Small intestine (tissue), 7 donors: ENCODE measurements around the gene RNF157. TPM values are rescaled to one million over a fixed set of nuclear protein-coding genes. Genes with fewer than 3 reads are reported as not detected.

Experiments
- DNase-seq, 2 donors: peaks; one replicate each; pipeline versions ENCODE4 v3.0.0 to v3.0.0-alpha.2; 2013
- FAIRE-seq: peaks from 2 replicates; lab custom pipeline; 2012; peaks lifted over from hg19 to GRCh38; lab: Jason Lieb, UNC
- H3K27ac ChIP-seq, 3 donors: one replicate each; pipeline ENCODE4 v1.5.1; 2013; ENCODE audit warnings: low read length in 2 of 3, mild to moderate bottlenecking in 2 of 3, control low read depth in 1 of 3, inconsistent platforms in 1 of 3, low read depth in 1 of 3, moderate library complexity in 1 of 3
- H3K27me3 ChIP-seq, 3 donors: one replicate each; pipeline ENCODE4 v1.6.1; 2013; ENCODE audit warnings: low read length in 3 of 3, inconsistent platforms in 1 of 3; ENCODE audit not compliant: control insufficient read depth in 3 of 3, insufficient read depth in 3 of 3
- H3K36me3 ChIP-seq, 3 donors: one replicate each; pipeline ENCODE4 v1.6.1; 2013; ENCODE audit warnings: low read length in 3 of 3, inconsistent platforms in 1 of 3, low read depth in 1 of 3, mild to moderate bottlenecking in 1 of 3, moderate library complexity in 1 of 3; ENCODE audit not compliant: control insufficient read depth in 3 of 3, insufficient read depth in 2 of 3
- H3K4me1 ChIP-seq, 3 donors: one replicate each; pipeline ENCODE4 v1.6.1; 2013; ENCODE audit warnings: low read length in 2 of 3, inconsistent platforms in 1 of 3, low read depth in 1 of 3, mild to moderate bottlenecking in 1 of 3, moderate library complexity in 1 of 3; ENCODE audit not compliant: control insufficient read depth in 3 of 3, insufficient read depth in 2 of 3
- H3K4me3 ChIP-seq, 3 donors: one replicate each; pipeline ENCODE4 v1.5.1; 2013; ENCODE audit warnings: low read length in 3 of 3, control low read depth in 1 of 3, inconsistent platforms in 1 of 3, low read depth in 1 of 3, mild to moderate bottlenecking in 1 of 3, moderate library complexity in 1 of 3
- H3K9me3 ChIP-seq, 2 donors: one replicate each; pipeline ENCODE4 v1.6.1; 2013; ENCODE audit warnings: low read depth in 1 of 2, low read length in 1 of 2; ENCODE audit not compliant: control insufficient read depth in 2 of 2, insufficient read depth in 1 of 2
- WGBS, 3 donors: extraction: QIAGEN DNeasy Blood & Tissue Kit; methylation state at CpG; one replicate each; pipeline ENCODE4 v1.1.7; 2013; 5-methylcytosine and 5-hydroxymethylcytosine counted together
- polyA plus RNA-seq, 4 donors: library from polyadenylated mRNA; stranded (reverse) in 3 of 4; unstranded in 1 of 4; fragments of 200-250 nt in 3 of 4; fragments of 120-200 nt in 1 of 4; gene quantifications; one replicate each; pipeline versions ENCODE4 v1.2.1 to v1.2.3, GENCODE V29; 2013
- donor health status: healthy with polysubstance abuse.
- donor health status: control.
- donor health status: control.
- donor health status: Bipolar disorder and iron deficiency.
- donor health status: healthy.

The RNF157 gene
- polyA plus RNA-seq, 4 donors, result 13.9 to 30.6 (median 21.6) TPM

- 83 to 87% (median 84%) methylated on average over 8 of the region's 8 CpGs for WGBS, 3 donors
- Histone ChIP-seq H3K4me3 (no peak overlapping the region), H3K27me3 (peaks cover 6 to 55% (median 13%) of the 10 kb centered on the region in 3 donors), H3K36me3 (peaks cover 0 to 2% (median 0%) of the 10 kb centered on the region in 3 donors), H3K27ac (no peak overlapping the region), H3K4me1 (peaks cover 0 to 29% (median 0%) of the 10 kb centered on the region in 3 donors), H3K9me3 (no peaks in the 10 kb centered on the region)
- DNase-seq, result no peak
- no peak for FAIRE-seq
Observed at GRCh38 chr17:76135810-76136188, 104.5 kb downstream of the RNF157 start.

DNA sequence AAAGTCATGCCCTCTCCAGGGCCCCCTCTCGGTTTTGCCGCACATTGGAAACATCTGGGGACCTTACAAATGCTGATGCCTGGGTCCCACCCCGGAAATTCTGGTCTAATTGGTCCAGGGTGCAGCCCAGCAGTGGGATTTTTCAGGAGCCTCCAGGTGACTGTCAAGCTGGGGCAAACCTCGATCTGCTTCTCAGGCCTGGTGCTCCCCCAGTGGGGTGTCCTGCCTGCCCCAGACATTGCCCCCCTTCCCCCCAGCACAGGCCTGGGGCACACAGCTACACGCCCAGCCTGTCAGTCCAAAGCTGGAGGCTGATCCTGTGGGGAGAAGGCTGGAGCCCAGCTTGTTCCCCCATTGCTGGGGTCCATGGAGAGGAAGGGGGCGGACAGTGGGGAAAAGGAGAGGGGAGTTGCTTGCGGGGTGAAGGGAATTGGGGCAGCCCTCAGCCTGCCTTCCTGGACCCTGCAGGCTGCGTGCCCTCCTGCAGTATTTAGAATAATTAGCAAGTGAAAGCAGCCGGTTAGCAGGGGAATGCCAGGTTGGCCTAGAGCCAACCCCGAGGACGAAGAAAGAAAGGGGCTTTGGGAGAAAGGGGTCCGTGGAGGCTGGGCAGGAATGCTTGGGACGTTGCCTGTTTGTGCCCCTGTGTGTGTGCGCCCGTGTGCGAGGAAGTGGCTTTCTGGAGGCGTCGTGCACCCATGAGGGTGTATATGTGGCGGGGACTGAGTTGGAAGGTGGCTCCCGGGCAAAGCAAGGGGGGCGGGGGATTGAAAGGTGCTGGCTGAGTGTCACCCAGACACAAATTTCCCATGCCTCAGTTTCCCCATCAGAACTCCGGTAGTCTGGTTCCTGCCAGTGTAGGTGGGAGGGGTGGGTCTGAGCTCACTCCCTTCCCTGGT lies 105.1 kb downstream of the RNF157 start:
- H3K4me3 ChIP-seq, result no peak overlapping the region
- no peak overlapping the region for H3K27ac ChIP-seq
- peaks cover 0 to 23% (median 0%) of the 10 kb centered on the region in 3 donors for H3K4me1 ChIP-seq
- H3K9me3 ChIP-seq, result no peaks in the 10 kb centered on the region
- FAIRE-seq, result no peak
- peaks cover 0 to 2% (median 0%) of the 10 kb centered on the region in 3 donors for H3K36me3 ChIP-seq
- WGBS, 3 donors, result 56 to 63% (median 62%) methylated on average over 22 of the region's 22 CpGs
- DNase-seq, result no peak
- H3K27me3 ChIP-seq, result peaks cover 6 to 50% (median 10%) of the 10 kb centered on the region in 3 donors

DNA sequence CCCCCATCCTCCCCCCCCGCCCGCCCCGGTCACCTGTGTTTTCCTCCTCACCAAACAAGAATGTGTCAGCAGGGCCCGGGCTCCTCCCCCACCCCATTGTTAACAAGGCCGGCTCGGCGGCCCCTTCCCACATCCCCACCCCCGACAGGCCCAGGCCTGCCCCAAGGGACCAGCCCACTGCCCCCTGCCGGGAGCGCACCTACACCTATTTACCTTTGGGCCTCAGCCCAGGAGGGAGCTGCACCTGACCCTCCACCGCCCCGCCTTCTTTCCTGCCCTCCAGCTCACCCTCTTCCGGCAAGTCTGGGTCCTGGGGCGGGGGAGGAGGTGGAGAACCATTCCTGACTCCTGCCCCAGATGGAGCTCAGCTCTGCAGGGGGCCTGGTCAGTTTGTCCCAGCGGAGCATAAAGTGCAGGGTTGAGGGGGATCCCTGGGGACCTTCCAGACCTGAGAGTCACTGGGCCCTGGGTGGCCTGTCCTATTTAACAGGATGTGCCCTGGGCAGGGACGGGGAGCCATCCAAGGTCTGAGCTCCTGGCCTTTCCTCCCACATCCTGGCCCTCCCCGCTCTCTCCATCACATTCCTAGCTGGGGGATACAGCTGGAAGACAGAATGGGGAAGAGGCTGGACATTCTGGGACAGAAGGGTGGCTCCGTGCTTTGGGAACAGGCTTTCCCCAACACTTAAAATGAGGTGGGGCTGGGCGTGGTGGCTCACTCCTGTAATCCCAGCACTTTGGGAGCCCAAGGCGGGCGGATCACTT lies 107.5 kb downstream of the RNF157 start:
- DNase-seq (peak; percentile 31 to 72), FAIRE-seq (no peak)
- Histone ChIP-seq H3K36me3 (peaks cover 0 to 2% (median 0%) of the 10 kb centered on the region in 3 donors), H3K4me3 (no peak overlapping the region), H3K4me1 (peaks cover 0 to 11% (median 0%) of the 10 kb centered on the region in 3 donors), H3K27ac (no peak overlapping the region), H3K9me3 (no peaks in the 10 kb centered on the region), H3K27me3 (peaks cover 0 to 29% (median 3%) of the 10 kb centered on the region in 3 donors)
- 39 to 44% (median 42%) methylated on average over 17 to 21 of the region's 21 CpGs for WGBS, 3 donors

- H3K9me3 ChIP-seq, result no peaks in the 10 kb centered on the region
- no peak for FAIRE-seq
- peaks cover 0 to 11% (median 0%) of the 10 kb centered on the region in 3 donors for H3K4me1 ChIP-seq
- no peak for DNase-seq
- peaks cover 0 to 2% (median 0%) of the 10 kb centered on the region in 3 donors for H3K36me3 ChIP-seq
- no peak overlapping the region for H3K4me3 ChIP-seq
- 64 to 68% (median 67%) methylated on average over 19 to 21 of the region's 21 CpGs for WGBS, 3 donors
- H3K27ac ChIP-seq, result no peak overlapping the region
- peaks cover 0 to 20% (median under 1%) of the 10 kb centered on the region in 3 donors for H3K27me3 ChIP-seq
Observed at GRCh38 chr17:76131692-76132573, 108.4 kb downstream of the RNF157 start.

GRCh38 chr17:76131051-76131691 lies 109.1 kb downstream of the RNF157 start:
- no peak for FAIRE-seq
- DNase-seq, result no peak
- Histone ChIP-seq H3K9me3 (no peaks in the 10 kb centered on the region), H3K4me3 (no peak overlapping the region), H3K36me3 (peaks cover 0 to 2% (median 0%) of the 10 kb centered on the region in 3 donors), H3K4me1 (peaks cover 0 to 11% (median 0%) of the 10 kb centered on the region in 3 donors), H3K27me3 (peaks cover 0 to 20% (median 0%) of the 10 kb centered on the region in 3 donors), H3K27ac (no peak overlapping the region)
- 74 to 87% (median 81%) methylated on average over 16 to 21 of the region's 21 CpGs for WGBS, 3 donors

- WGBS, 3 donors, result 56 to 82% (median 79%) methylated on average over 12 to 13 of the region's 13 CpGs
- no peak for DNase-seq
- no peak for FAIRE-seq
- Histone ChIP-seq H3K36me3 (peaks cover 0 to 2% (median 0%) of the 10 kb centered on the region in 3 donors), H3K27ac (no peak overlapping the region), H3K4me1 (peaks cover 0 to 11% (median 0%) of the 10 kb centered on the region in 3 donors), H3K27me3 (peaks cover 0 to 20% (median 0%) of the 10 kb centered on the region in 3 donors), H3K4me3 (no peak overlapping the region), H3K9me3 (no peaks in the 10 kb centered on the region)
Observed at GRCh38 chr17:76130473-76130872, 109.8 kb downstream of the RNF157 start.

DNA sequence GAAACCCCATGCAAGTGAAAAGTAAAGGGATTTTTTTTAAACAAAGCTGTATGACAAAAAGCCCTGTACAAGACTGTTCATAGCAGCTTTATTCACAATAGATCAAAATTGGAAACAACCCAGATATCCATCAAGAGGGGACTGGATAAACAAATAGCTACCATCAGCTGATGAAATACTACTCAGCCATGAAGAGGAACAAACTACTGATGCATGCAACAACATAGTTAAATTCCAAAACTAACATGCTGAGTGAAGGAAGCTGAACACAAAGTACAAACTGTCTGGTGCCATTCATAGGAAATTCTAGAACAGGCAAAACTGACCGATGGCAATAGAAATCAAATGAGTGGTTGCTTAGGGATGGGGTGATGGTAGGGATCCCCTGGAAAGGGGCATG lies 114.4 kb downstream of the RNF157 start:
- DNase-seq (no peak), FAIRE-seq (no peak)
- Histone ChIP-seq H3K27me3 (no peaks in the 10 kb centered on the region), H3K27ac (no peak overlapping the region), H3K36me3 (peaks cover 0 to 2% (median 0%) of the 10 kb centered on the region in 3 donors), H3K9me3 (no peaks in the 10 kb centered on the region), H3K4me1 (peaks cover 0 to 4% (median 0%) of the 10 kb centered on the region in 3 donors), H3K4me3 (no peak overlapping the region)
- 93 to 99% (median 93%) methylated on average over 1 of the region's 1 CpG for WGBS, 3 donors
